NCI-H128 (cell line): ENCODE data around the gene COMMD2.

Source experiments
- DNase-seq: peaks from one replicate; lab custom pipeline; 2025; ENCODE audit not compliant: unreplicated experiment; lab: John Stamatoyannopoulos, UW

Gene COMMD2

DNA sequence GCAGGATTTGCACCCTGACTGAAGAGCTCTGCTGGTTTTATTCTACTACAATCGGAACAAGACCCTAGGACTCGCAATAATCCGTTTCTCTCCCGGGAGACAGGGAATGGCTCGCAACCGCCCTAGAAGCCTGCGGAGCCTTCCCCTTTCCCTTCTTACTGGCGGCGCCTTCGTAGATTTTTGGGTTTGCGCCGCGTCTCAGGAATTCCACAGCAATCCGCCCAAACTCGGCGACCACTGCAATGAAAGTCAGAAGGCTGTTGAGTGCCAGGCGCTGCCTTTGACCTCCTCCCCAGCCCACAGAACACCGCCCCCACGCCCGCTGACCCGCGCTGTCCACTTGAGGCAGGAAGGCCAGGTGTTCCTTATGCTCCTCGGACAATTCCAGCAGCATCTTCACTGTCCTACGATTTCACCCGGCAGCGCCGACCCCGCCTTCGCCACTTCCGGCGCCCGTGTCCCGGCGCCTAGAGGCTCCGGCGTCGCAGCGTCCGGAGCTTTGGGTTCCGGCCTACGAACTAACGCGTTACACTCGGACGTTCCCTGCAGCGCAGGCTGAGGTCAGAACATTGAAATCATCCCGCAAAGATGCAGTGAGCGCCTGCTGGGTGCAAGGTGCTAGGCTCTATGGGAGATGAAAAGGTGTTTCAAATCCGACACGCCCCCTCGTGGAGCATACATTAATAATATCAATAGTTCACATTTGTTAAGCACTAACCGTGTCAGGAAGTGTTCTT, at the start of gene COMMD2:
Gene COMMD2, minus strand, starts transcription at position 439 of the 737 bp plus-strand sequence. Its CDS starts 45 bp downstream, at position 394.
- peak; percentile 81 for DNase-seq

DNA sequence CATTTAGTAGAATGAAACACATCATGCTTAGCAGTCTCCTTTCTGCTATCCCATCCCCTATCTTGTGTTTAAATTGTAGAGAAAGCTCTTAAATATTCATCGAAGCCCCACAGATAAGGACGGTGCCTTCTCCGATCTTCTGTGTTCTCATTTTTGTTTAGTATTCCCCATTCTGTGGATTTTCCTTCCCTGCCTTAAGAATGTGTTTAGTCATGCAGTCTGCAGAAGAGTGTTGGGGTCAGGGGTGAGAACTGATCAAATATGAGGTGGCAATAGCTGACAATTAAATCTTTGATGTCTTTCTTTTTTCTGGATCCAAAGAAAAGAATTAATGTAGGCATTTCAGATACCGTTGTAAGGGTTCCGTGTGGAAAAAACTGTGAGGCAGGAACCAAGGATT, 49.4 kb upstream of the COMMD2 start:
- DNase-seq = no peak

DNA sequence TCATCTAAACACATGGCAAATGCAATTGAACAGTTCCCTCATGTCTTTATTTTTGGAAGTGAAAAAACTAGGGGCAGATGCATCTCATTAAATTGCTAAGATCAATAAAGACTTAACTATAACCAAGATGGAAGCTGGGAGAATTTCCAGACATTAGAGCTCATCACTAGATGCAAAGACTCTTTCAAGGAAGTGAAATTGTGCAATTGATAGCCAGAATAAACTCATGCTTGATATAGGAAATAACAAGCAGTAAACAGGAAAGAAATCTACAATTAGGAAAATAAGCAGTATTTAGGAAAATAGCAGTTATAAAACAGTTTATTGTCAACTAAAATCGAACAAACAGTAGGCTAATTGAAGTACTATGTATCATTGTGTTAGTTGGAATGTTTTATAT, 48.9 kb upstream of the COMMD2 start:
- DNase-seq = no peak

DNA sequence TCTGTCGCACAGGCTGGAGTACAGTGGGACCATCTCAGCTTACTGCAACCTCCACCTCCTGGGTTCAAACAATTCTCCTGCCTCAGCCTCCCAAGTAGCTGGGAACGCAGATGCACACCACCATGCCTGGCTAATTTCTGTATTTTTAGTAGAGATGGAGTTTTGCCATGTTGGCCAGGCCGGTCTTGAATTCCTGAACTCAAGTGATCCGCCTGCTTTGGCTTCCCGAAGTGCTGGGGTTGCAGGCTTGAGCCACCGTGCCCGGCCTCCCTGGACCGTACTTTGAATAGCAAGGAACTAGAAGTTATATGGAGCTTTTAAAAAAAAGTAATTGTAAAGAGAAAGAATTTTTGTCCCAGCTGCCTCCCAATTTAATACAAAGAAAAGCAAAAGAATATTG, 48.4 kb upstream of the COMMD2 start:
- DNase-seq = no peak

DNA sequence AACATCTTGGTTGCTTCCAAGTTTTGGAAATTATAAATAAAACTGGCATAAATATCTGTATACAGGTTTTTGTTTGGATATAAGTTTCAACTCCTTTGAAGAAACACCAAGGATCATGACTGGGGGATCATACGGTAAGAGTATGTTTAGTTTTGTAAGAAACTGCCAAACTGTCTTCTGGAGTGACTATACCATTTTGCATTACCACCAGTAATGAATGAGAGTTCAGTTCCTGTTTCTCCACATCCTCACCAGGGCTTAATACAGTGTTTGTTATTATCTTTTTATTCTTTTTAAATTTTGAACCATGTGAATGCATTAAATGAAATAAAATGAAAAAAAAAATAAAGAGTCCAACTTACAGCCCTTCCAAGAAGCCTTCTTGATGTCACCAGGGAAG, 43.7 kb upstream of the COMMD2 start:
- no peak for DNase-seq

DNA sequence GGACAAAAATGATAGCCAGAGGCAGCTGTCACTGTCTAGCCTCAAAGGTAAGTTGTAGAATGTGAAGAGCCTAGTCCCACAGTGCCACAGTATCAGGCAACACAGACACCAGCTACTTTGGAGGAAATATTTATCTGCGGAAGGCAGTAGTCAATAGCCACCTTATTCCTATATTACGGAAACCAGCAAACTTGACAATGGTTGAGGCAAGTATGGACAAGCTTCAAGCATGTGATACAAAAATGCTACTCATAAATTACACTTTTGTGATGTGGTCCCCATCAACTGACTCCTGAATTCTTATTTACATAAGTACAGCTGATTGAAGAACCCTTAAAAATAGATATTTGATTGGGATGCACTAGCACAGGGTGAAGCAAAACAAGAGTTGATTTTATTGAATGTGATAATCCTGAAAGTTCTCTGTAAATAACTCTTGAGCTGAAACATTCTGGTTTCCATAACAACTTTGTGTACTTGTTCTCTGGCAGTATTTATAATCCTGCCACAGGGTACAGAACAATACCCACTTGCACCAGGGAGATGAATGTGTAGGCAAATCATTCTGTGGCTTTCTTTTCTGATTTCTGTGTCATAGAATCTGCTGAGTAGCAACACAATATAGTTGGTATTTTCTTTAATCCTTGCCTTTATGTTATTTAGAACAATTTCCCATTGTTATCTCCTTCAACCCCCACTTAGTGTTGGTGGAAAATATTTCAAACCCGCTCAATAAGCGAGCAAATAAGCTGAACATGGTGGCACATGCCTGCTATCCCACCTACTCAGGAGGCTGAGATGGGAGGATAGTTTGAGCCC, 40.4 kb upstream of the COMMD2 start, which contains the start of gene ANKUB1:
Gene ANKUB1, minus strand, starts transcription at position 103 of the 819 bp plus-strand sequence. CDS start 188 bp downstream, outside the sequence.
- no peak for DNase-seq

DNA sequence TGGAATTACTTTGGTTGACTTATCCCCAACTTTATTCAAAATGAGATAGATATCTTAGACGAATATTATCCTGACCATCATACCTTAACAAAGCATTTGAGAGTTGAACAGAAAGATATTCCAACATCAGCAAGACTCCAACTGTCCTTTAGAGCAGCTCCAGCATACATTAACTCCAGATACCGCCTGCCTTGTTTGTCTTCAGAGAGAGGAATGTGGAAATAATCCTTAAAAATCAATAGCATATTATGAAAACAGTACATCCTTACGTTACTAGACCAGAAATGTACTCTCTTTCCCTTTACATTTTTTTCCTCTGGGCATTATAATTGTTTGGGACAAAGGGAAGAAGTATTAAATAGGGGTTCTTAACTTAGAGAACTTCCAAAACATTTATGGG, 38.4 kb upstream of the COMMD2 start:
- no peak for DNase-seq

DNA sequence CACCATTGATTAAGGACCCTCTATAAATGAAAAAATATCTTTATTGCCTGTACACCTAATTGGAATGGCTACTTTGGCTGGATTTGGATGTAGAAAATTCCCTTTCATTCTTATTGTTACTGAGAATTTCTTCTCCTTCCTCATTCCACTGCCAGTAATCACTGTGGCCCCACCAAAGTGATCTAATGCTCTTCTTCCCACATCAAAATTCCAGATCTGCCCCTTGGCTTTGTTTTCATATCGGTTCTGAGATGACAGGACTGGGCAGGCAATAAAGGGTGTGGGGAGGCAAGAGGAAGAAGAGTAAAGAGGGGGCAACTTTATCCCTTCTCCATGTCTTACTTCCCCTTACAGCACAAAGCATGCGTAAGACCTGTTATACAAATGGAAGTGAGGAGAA, 38.0 kb upstream of the COMMD2 start:
- DNase-seq = no peak

DNA sequence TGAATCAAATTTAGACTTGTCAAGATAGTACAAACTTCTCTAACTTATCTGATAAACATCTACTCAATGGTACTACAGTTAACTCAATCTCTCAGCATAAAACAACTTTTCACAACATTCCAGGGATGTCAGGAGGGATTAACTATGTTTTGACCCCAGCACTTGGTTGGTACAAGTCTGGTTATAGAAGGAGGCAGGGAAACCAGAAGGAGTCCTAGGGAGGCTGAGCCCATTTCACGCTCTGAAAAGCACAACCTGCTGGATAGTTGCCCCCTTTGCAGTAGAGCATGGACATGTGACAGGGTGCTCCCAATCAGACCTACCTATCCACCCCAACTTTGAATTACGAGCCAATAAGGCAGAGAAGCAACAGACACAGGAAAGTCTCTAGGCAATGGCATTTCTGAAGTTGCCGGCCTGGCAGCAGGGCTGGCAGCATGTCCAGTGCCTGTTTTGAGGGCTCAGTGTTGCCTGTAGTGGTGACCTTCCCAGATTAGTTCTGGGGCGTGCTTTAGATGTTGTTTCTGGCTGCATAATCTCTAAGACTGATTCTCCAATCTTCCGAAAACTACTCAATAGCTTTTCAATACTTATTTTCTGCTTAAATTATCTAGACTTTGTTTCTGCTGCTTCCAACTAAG, 31.9 kb upstream of the COMMD2 start:
- no peak for DNase-seq

DNA sequence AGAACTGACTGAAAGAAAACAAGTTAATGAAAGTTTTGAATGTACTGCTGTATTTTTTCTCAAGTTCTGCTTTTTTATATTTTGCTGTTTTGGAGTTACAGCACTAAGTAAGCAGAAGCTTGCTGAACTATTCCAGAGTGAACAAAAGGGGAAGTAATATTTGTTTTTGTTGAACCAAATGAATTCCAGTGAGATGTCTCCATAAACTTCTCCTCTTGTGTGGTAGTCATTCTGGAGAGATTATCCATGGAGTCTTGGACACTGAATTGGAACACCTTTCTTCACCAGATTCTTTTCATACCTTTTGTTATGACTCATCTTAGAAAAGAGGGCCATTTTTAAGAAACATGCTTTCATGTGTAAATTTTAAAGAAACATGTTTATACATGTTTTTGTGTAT, 31.3 kb upstream of the COMMD2 start:
- DNase-seq = no peak

DNA sequence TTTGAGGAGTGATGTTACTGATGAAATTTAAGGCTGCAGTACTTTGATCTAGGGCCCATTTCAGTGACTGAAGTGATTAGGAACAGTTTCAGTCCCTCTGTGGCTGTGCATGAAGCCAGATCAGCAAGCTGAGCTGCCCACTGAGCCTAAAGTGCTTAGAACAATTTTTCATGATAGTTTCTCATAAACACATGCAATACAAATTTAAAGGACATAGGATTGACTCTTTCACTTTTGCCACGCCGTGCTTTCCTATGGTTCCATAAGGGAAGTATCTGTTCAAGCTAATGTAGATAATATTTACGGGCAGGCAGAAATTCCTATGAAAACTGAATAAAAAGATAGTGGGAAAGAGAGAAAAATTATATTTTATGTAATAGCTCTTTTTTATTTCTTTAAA, 29.5 kb upstream of the COMMD2 start:
- DNase-seq = no peak

DNA sequence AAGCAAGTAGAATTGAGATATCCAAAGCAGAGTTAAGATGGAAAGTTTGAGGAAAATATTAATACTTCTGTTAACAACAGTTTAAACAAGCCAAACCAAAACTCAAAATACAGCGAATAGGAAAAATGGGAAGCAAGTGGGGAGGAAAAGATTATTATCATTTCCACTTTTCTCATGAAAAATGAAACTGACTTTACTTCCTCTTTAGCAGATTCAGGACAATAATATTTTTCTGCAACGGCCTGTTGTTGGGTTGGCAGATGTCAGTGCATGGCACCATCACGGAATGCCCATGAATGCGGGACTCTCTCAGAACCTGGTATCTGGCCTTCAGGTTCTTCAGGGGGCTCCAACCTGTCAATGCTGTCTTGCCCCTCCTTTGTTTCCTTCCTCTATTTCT, 28.9 kb upstream of the COMMD2 start:
- no peak for DNase-seq

DNA sequence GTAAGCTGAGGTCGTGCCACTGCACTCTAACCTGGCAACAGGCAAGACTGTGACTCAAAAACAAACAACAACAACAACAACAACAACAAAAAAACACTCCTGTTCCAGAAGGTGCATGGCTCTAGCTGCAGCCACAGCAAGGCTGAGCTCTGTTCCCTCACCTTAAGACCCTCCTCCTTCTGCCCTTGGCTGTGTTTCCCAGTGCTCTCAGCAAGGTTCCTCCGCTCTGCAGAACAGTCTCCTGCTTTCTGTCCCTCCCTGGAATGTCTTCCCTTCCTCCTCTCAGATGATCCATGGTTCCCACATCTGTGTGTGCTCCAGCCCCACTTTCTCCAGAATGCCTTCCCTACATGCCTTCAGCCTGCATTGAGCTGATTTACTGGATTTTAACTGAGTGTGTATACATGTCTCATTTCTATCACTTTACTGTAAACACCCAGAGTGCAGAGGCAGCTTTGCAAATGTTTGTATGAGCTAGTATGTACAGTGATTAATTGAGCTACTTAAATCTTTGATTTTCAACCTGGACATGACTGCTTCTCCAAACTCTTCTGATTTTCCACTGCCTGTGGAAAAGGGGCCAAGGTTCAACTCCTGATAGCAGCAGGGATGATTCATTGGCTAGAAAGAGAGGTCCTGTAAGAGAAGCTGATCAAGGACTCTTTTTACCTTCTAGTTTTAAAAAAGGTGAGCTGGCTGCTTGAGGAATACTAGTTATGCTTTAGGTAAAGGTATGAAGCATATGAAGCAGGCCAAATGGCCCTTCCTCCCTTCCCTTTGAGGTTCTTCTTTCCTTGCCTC, 25.3 kb upstream of the COMMD2 start:
- DNase-seq = no peak

DNA sequence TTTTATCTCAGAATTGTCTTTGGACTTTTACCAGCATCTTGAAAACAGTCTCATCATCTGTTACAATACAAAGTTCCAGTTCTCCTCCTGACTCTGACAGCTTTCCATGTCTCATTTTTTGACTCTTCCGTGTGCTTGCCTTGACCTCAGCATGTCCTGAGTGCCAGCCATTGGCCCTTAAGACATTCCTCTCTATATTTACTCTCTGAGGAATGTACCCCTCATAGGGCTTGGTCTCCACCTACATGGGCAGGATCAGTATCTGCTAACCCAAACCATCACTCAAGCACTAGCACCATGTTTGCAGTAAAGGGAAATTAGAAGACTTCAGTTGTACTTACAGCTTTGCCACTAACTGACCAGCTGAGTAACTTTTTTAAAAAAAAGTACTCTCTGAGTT, 23.9 kb upstream of the COMMD2 start:
- DNase-seq = no peak

DNA sequence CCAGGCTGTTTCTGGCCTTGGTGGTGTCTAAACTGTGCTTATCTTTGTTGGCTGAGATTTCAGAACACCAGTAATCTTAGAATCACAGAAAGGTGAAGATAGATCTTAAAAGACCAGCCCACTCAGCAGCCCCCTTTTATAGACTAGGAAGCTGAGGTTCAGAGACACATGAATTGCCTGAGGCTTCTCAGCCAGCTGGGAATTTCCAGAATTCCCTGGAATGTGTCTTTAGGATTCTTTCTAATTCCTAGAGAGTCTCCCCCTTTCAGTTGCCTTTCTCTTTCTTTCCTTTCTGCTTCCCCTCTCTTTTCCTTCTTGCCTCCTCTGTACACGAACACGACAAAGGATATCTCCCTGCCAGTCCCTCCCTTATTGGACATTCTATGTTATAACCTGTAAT, 20.6 kb upstream of the COMMD2 start:
- no peak for DNase-seq

DNA sequence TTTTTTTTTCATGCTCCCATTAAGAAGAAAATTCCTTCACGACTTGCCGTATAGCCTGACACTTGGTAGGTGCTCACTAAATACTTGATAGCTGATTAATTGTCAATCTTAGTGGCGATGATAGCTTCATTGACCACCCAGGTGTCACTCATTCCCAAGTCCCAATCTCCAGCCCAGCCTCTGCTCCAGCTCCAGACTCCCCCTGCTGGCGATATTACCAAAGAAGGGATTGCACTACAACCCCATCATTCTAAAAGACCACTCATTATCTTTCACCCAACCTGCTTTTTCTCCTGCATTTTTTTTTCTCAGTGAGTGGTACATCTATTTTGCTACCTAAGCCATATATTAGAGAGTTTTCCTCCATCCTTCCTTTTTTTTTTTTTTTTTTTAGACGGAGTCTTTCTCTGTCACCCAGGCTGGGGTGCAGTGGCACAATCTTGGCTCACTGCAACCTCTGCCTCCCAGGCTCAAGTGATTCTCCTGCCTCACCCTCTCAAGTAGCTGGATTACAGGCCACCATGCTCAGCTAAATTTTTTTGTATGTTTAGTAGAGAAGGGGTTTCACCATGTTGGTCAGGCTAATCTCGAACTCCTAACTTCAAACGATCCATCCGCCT, 19.5 kb upstream of the COMMD2 start:
- no peak for DNase-seq

DNA sequence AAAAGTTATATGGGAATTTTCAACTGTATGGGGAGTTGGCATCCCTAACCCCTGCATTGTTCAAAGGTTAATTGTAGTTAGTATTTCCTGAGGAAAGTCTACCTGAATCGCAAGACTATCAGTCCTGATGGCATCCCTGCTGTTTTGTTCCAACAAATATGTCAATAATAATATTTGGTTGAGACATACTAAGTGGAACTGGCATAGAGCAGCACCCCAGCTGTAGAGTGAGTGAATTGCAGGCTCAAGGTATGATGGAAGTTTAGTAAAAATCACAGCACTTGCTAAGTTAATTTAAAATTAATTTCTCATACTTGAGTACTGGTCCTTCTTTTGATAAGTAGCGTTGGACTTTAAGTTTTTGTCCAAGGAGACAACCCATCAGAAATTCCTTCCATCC, 18.0 kb upstream of the COMMD2 start:
- no peak for DNase-seq

DNA sequence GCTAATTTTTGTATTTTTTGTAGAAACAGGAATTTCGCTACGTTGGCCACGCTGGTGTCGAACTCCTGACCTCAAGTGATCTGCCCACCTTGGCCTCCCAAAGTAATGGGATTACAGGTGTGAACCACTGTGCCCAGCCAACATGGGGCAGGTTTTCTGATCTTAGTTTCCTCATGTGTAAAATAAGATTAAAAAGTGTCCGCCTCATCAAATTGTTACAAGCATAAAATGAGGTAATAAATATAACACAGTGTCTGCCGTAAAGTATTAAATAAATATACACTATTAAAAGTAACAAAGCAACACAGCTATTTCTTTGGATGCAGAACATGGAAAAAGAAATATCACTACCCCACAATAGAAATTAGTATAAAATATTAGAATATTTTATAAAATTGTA, 16.4 kb upstream of the COMMD2 start:
- no peak for DNase-seq

DNA sequence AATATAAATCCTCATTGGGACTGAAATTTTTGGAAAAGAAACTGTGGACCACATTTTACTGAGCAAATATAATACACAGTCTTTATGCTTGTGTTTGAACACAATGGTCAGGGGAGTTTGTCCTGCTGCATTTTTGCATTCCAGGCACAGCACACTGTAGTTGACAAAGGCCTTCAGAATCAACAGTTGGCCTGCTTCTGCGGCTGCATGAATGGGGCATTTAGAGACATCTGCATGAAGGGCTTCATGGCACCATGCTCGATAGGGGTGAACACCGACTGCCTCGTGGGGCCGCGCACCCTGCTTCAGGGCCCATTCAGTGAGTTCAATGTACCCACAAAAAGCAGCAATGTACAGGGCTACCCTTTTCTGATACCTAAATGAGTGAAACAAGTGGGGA, 15.4 kb upstream of the COMMD2 start:
- no peak for DNase-seq

DNA sequence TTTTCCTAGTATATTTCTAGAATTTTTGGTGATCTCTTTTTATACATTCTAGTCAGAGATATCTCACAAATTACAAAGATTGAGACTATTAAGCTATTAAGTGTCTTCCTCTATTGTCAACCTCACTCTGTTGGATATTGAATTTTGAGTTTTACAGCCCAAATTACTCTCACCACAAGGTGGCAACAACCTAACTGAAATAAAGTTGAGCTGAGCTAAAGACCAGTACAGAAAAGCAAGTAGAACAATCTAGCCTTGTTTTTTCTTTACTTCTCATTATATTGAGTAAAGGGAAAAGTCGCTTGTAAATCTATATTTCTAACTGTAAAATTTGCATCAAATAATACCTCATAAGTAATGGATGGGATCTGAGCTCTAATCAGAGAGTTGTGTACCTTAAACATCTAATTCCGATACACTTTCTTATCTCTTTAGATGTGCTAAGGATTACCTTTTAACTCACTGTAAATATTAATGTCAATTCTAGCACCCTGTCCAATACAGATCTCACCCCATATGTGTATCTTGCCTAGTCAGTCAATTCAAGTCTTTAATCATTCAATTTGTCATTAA, 13.6 kb upstream of the COMMD2 start:
- no peak for DNase-seq
